SU-DHL-6 (cell line): ENCODE measurements around the gene CFAP45.

ENCODE experiments used
- CTCF ChIP-seq: fragments of 200-600 bp; sonication (generic); IDR thresholded peaks from one replicate; pipeline ENCODE4 v1.5.1; 2017; ENCODE audit warnings: antibody characterized with exemption, mild to moderate bottlenecking, low read length, moderate library complexity; ENCODE audit not compliant: insufficient read depth, poor library complexity, severe bottlenecking
- EZH2phosphoT487 ChIP-seq: fragments of 200-600 bp; sonication (generic), shearing (Covaris generic); conservative IDR thresholded peaks from 2 replicates; pipeline ENCODE4 v1.6.1; 2018; ENCODE audit warnings: mild to moderate bottlenecking, antibody characterized with exemption, low read length, moderate library complexity, mixed read lengths

- TF ChIP-seq CTCF (no peak), EZH2phosphoT487 (no peak)
These were observed 68.4 kb downstream of the CFAP45 start for GRCh38 chr1:159831412-159832141.
